Measurements from ENCODE around the gene PRSS57.
A peak's percentile ranks its signal among the peaks of the same experiment; 100 is the strongest.

PRSS57 gene

GRCh38 chr19:641702-642101 lies 53.5 kb downstream of the PRSS57 start:
- no peak overlapping the region for H3K27ac ChIP-seq
- no peak for TF ChIP-seq CTCF (IDR thresholded peaks at IDR 0.05)
- no peak for DNase-seq (ENCODE audit: low spot score)
- no peak overlapping the region for H3K4me3 ChIP-seq

- H3K4me3 ChIP-seq: peak overlapping the region; percentile 75
- DNase-seq (ENCODE audit: low spot score): no peak
- TF ChIP-seq CTCF (IDR thresholded peaks at IDR 0.05): no peak
- peak overlapping the region in 1 of 2 donors; percentile 2 for H3K27ac ChIP-seq
Measured at GRCh38 chr19:640606-641189, 54.6 kb downstream of the PRSS57 start.

- Histone ChIP-seq H3K27ac (peak overlapping the region; percentile 2 to 72), H3K4me3 (peak overlapping the region; percentile 75)
- no peak for TF ChIP-seq CTCF (IDR thresholded peaks at IDR 0.05)
- DNase-seq (ENCODE audit: low spot score): no peak
Measured at GRCh38 chr19:640161-640558, 55.1 kb downstream of the PRSS57 start.

- TF ChIP-seq CTCF (IDR thresholded peaks at IDR 0.05): no peak
- Histone ChIP-seq H3K27ac (peak within 1 kb of the TSS; percentile 33 to 72), H3K4me3 (peak within 1 kb of the TSS; percentile 75)
- peak; percentile 95 for DNase-seq (ENCODE audit: low spot score)
Measured at GRCh38 chr19:639253-640160, 55.7 kb downstream of the PRSS57 start, which contains the start of gene FGF22. Gene FGF22 (plus strand): TSS chr19:639879. CDS start chr19:639926, 47 bp downstream.

- peak overlapping the region; percentile 33 to 72 for H3K27ac ChIP-seq
- DNase-seq (ENCODE audit: low spot score): no peak
- peak overlapping the region; percentile 75 for H3K4me3 ChIP-seq
- no peak for TF ChIP-seq CTCF (IDR thresholded peaks at IDR 0.05)
Measured at GRCh38 chr19:638906-639252, 56.4 kb downstream of the PRSS57 start.

Data from coronary artery (tissue), 2 donors.